GM21717 (cell line): ENCODE measurements around the gene ASCL2.

Experiments
- ATAC-seq: cut with Tn5 transposase; IDR thresholded peaks from one replicate; pipeline ENCODE4 v1.9.1; 2021; ENCODE audit warnings: mild to moderate bottlenecking, moderate library complexity; ENCODE audit not compliant: unreplicated experiment

Gene ASCL2

GRCh38 chr11:2270322-2271076 lies at the start of gene ASCL2:
Gene ASCL2, minus strand, starts transcription at chr11:2270588. Its CDS starts 256 bp downstream, at chr11:2270332.
- no peak for ATAC-seq

GRCh38 chr11:2319791-2320472 lies 49.5 kb upstream of the ASCL2 start:
- ATAC-seq = no peak

GRCh38 chr11:2318707-2319106 lies 48.3 kb upstream of the ASCL2 start:
- ATAC-seq = no peak

- no peak for ATAC-seq
These were observed 47.7 kb upstream of the ASCL2 start for GRCh38 chr11:2318123-2318522.

GRCh38 chr11:2317354-2318050 lies 47.1 kb upstream of the ASCL2 start:
- ATAC-seq = no peak

- no peak for ATAC-seq
These were observed 46.5 kb upstream of the ASCL2 start for GRCh38 chr11:2316963-2317244.

GRCh38 chr11:2316169-2316962 lies 46.0 kb upstream of the ASCL2 start:
- ATAC-seq = no peak

- no peak for ATAC-seq
These were observed 45.2 kb upstream of the ASCL2 start for GRCh38 chr11:2315395-2316168.

- ATAC-seq = no peak
These were observed 44.4 kb upstream of the ASCL2 start for GRCh38 chr11:2314525-2315394.

GRCh38 chr11:2314136-2314524 lies 43.7 kb upstream of the ASCL2 start:
- no peak for ATAC-seq

- ATAC-seq = no peak
These were observed 42.9 kb upstream of the ASCL2 start for GRCh38 chr11:2313051-2313951.

- no peak for ATAC-seq
These were observed 42.0 kb upstream of the ASCL2 start for GRCh38 chr11:2312232-2313042.

- ATAC-seq = no peak
These were observed 41.2 kb upstream of the ASCL2 start for GRCh38 chr11:2311353-2312133.

- no peak for ATAC-seq
These were observed 40.5 kb upstream of the ASCL2 start for GRCh38 chr11:2310786-2311352.

GRCh38 chr11:2310073-2310785 lies 39.8 kb upstream of the ASCL2 start:
- no peak for ATAC-seq
